Measurements from ENCODE around the gene FUT8. TPM values are rescaled to one million over a fixed set of nuclear protein-coding genes. Genes with fewer than 3 reads are reported as not detected.

The FUT8 gene
- total and polyA plus RNA-seq, 4 donors: 1.1 to 14.1 (median 4.0) TPM

GRCh38 chr14:65604535-65604934, 192.0 kb downstream of the FUT8 start:
- no peak for TF ChIP-seq ZBTB33 (IDR thresholded peaks at IDR 0.05)
- TF ChIP-seq CTCF (IDR thresholded peaks at IDR 0.05; ENCODE audit: low read depth, low read length, missing input control): no peak
- TF ChIP-seq YY1 (IDR thresholded peaks at IDR 0.05): no peak
- TF ChIP-seq, protein P1, sequence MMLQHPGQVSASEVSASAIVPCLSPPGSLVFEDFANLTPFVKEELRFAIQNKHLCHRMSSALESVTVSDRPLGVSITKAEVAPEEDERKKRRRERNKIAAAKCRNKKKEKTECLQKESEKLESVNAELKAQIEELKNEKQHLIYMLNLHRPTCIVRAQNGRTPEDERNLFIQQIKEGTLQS (IDR thresholded peaks at IDR 0.05): no peak
- TF ChIP-seq FOXA1 (IDR thresholded peaks at IDR 0.05): no peak
- no peak for TF ChIP-seq NR2F2 (IDR thresholded peaks at IDR 0.05)
- TF ChIP-seq HNF4G (IDR thresholded peaks at IDR 0.05): no peak
- no peak for TF ChIP-seq SP1 (IDR thresholded peaks at IDR 0.05)
- no peak for TF ChIP-seq GABPA (IDR thresholded peaks at IDR 0.05 in 1 of 2, conservative IDR thresholded peaks at IDR 0.05 in 1 of 2)
- no peak for TF ChIP-seq TAF1 (conservative IDR thresholded peaks at IDR 0.05)
- TF ChIP-seq RAD21 (IDR thresholded peaks at IDR 0.05): no peak
- Histone ChIP-seq H3K36me3 (ENCODE audit: control insufficient read depth in 4 of 4, insufficient read depth in 3 of 4, low read depth in 1 of 4, low read length in 3 of 4) (no peaks in the 10 kb centered on the region), H3K4me1 (ENCODE audit: control insufficient read depth in 4 of 4, insufficient read depth in 4 of 4, low read length in 3 of 4) (no peaks in the 10 kb centered on the region), H3K9ac (ENCODE audit: low read depth in 1 of 2, low read length in 2 of 2) (no peak overlapping the region), H3K27ac (ENCODE audit: low read depth in 1 of 2, low read length in 2 of 2) (no peak overlapping the region), H3K27me3 (ENCODE audit: control insufficient read depth in 4 of 4, insufficient read depth in 4 of 4, low read length in 3 of 4) (no peaks in the 10 kb centered on the region), H3K4me3 (ENCODE audit: low read depth in 1 of 3, low read length in 3 of 3) (no peak overlapping the region), H3K9me3 (ENCODE audit: control insufficient read depth in 4 of 4, low read length in 3 of 4) (no peaks in the 10 kb centered on the region)
- no peak for DNase-seq (ENCODE audit: low spot score)

DNA sequence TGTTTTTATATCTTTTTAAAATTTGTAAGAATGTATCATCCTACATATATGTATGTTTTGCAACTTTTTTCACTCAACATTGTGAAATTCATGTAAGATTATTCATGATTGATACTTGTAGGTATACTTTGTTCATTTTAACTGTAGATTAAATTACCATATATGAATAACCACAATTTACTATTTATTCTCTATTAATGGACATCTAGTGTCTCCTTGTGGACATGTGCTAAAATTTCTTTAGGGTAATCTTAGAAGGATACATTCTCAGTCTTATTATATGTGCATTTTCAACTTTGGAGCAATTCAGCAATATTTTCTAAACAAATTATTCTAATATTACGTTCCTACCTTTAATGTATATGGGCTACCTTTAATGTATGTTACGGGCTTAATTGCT, 192.4 kb downstream of the FUT8 start:
- no peak for DNase-seq (ENCODE audit: low spot score)
- Histone ChIP-seq H3K27ac (ENCODE audit: low read depth in 1 of 2, low read length in 2 of 2) (no peak overlapping the region), H3K4me1 (ENCODE audit: control insufficient read depth in 4 of 4, insufficient read depth in 4 of 4, low read length in 3 of 4) (no peaks in the 10 kb centered on the region), H3K27me3 (ENCODE audit: control insufficient read depth in 4 of 4, insufficient read depth in 4 of 4, low read length in 3 of 4) (no peaks in the 10 kb centered on the region), H3K4me3 (ENCODE audit: low read depth in 1 of 3, low read length in 3 of 3) (no peak overlapping the region), H3K9ac (ENCODE audit: low read depth in 1 of 2, low read length in 2 of 2) (no peak overlapping the region), H3K36me3 (ENCODE audit: control insufficient read depth in 4 of 4, insufficient read depth in 3 of 4, low read depth in 1 of 4, low read length in 3 of 4) (no peaks in the 10 kb centered on the region), H3K9me3 (ENCODE audit: control insufficient read depth in 4 of 4, low read length in 3 of 4) (no peaks in the 10 kb centered on the region)
- WGBS: 78% methylated on average over 2 of the region's 2 CpGs
- no peak for TF ChIP-seq EGR1 (IDR thresholded peaks at IDR 0.05; ENCODE audit: low read depth in 2 of 2)
- no peak for TF ChIP-seq FOXA1 (IDR thresholded peaks at IDR 0.05)
- TF ChIP-seq, protein P1 (IDR thresholded peaks at IDR 0.05): no peak
- no peak for TF ChIP-seq SP1 (IDR thresholded peaks at IDR 0.05)
- TF ChIP-seq HNF4G (IDR thresholded peaks at IDR 0.05): no peak
- no peak for TF ChIP-seq HNF4A (conservative IDR thresholded peaks at IDR 0.05)
- no peak for TF ChIP-seq RXRA (IDR thresholded peaks at IDR 0.05)
- no peak for TF ChIP-seq JUND (IDR thresholded peaks at IDR 0.05)
- TF ChIP-seq YY1 (IDR thresholded peaks at IDR 0.05): no peak
- TF ChIP-seq GABPA (IDR thresholded peaks at IDR 0.05 in 1 of 2, conservative IDR thresholded peaks at IDR 0.05 in 1 of 2): no peak
- TF ChIP-seq RAD21 (IDR thresholded peaks at IDR 0.05): peak; percentile 24 to 50
- peak; percentile 10 for TF ChIP-seq CTCF (IDR thresholded peaks at IDR 0.05; ENCODE audit: low read depth, low read length, missing input control)
- no peak for TF ChIP-seq TAF1 (conservative IDR thresholded peaks at IDR 0.05)

Data from liver (tissue), 9 donors.